Left cardiac atrium (tissue), 4 donors: ENCODE data around the gene SUN2. TPM values are rescaled to one million over a fixed set of nuclear protein-coding genes. Genes with fewer than 3 reads are reported as not detected.

Experiments used
- ATAC-seq, 2 donors: fragments of 200-7000 bp; cut with Tn5 transposase; one replicate each; pipeline ENCODE4 v1.9.1; 2020; ENCODE audit warnings: mild to moderate bottlenecking in 2 of 2, moderate library complexity in 2 of 2
- DNase-seq: peaks from one replicate; pipeline ENCODE4 v3.0.0-alpha.2; 2020
- intact Hi-C, 2 donors: fragments of 100-400 bp; cut with DNase I; formaldehyde crosslinking; loops; one replicate each; pipeline versions ENCODE4 v1.14.1 to v1.15.1; 2022 to 2023
- total RNA-seq, 2 donors: library from RNA; stranded (reverse); fragmentation: NEBNext Ultra II Directional; extraction: Animal tissue kit (Norgen Biotek cat#: 25700); gene quantifications; one replicate each; pipeline ENCODE4 v1.2.1, GENCODE V29; 2021
- donor health status: DM: no; HTN: yes; CAD: no.
- donor health status: DM: no; HTN: yes; CAD: no; lungs with severe emphysema.
- donor health status: DM: yes; HTN: yes; CAD: no.
- donor health status: Dilated cardiomyopathy.

The SUN2 gene
- total RNA-seq, 2 donors from 2014 or later = 109 to 133 TPM

DNA sequence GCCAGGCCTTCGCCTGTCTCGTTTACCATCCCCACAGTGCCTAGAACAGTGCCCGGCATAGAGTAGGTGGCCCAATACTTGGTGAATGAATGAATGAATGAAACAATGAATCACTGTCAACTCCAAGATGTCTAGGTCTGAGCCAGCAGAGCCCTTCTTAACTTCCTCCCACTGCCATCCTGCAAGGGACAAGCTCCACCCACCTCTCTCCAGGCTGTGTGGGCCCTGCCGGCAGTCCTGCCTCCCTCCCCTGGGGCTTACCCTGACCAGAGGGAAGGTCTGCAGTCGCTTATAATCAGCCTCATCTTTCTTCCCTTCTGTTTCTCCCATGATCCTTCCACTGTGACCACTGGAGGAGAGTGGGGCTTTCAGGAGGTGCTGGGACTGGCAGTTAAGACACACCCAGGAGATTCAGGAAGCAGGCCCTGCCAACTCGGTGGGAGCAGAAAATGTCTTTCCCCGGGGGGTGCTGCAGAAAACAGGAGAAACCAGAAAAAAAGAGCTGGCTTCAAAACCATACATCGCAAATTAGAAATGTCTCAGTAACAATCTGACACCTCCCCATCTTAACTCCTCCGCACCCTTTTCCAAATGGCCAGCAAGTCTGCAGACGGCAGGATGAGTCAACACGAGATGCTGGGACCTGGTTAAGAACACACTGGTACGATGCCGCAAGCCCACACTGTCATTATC is 26.8 kb upstream of the SUN2 start:
- no peak for DNase-seq
- intact Hi-C loops = no loop called here
- peak in 1 of 2 donors; percentile 49 for ATAC-seq

DNA sequence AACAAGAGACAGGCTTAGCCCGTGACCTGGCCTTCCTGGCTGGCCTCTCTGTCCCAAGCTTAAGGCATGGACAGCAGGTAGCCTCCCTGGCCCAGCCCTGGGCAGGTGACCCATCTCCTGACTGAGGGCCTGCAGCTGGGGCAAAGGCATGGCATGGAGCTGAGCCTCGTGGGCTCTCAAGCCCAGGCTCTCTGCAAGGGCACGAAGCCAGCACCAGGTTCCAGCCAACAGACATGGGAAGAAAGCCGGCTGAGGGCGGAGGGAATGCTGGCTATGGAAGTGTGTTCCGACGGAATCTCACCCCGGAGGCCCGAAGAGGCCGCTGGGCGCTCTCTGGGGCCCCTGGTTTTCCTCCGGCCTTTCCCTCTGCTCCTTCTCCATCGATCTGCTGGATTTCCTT is 25.2 kb upstream of the SUN2 start:
- peak; percentile 71 for DNase-seq
- intact Hi-C loops = no loop called here
- peak; percentile 36 to 67 for ATAC-seq

DNA sequence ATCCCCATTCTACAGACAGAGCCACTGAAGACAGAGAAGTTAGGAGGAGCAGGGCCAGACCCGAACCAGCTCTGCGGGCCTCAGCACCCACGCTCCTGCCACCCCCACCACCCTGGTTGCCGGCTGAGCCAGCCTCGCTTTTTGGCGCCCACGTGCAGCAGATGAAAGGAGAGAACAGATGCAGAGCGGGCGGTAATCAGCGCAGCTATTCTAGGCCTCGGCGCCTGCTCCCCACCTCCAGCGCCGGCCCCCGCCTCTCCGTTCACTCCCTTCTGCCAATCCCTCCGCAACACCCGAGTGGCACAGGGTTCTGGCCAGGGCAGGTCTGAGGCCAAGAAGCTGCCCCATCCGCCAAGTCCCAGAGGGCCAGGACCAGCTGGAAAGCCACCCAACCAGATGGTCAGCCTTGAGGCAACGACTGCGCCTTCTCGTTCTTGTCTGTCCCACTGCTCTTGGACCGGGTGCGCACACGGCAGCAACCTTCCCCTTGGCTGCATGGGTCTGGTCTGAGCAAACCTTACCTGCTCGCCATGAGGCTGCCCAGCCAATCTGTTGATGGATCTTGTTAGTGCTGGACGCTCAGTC is 21.4 kb upstream of the SUN2 start:
- intact Hi-C loops = loop anchor here in 1 of 2 donors (10.0 kb wide), 1 partner anchor 88 kb away; no protein-coding TSS in a partner anchor
- peak; percentile 52 to 69 for ATAC-seq
- DNase-seq = no peak

DNA sequence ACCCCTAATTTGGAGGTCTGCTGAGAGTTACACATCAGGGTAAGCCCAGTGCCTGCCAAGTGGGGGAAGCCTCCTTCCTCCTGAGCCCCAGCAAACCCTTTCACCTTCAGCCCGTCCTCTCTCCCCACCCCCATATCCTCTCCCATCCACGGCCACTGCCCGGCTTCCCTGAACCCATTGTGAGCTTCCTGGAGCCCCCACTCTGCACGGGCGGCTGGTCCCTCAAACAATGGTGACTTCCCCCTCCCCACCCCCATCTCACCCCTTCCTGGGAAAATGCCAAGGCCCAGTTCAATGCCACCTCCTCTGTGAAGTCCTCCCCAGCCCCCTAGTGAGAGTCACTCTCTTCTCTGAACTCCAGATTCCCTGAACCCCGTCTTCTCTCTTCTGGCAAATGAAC is 20.3 kb upstream of the SUN2 start:
- intact Hi-C loops = loop anchor here in 1 of 2 donors (10.0 kb wide), 1 partner anchor 89 kb away; no protein-coding TSS in a partner anchor
- no peak for DNase-seq
- no peak for ATAC-seq

DNA sequence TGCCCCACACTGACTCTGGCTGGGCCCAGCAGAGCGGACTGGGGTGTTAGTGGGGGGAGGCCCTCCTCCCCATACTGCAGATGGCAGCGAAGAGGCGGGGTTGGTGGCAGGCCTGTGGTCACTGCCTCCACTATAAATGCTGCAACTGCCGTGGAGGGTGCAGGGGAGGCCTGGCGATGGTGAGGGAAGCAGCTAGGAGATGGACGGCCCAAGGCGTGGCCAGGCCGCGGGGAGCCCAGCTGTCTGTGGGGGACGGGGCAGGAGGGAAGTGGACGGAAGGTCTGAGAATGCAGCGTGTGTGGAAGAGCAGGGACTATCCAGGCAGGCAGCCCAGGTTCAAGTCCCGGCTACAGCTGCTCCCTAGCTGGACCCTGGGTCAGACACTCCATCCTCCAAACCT is 19.9 kb upstream of the SUN2 start:
- no peak for DNase-seq
- intact Hi-C loops = loop anchor here in 1 of 2 donors (10.0 kb wide), 1 partner anchor 89 kb away; no protein-coding TSS in a partner anchor
- ATAC-seq = no peak

DNA sequence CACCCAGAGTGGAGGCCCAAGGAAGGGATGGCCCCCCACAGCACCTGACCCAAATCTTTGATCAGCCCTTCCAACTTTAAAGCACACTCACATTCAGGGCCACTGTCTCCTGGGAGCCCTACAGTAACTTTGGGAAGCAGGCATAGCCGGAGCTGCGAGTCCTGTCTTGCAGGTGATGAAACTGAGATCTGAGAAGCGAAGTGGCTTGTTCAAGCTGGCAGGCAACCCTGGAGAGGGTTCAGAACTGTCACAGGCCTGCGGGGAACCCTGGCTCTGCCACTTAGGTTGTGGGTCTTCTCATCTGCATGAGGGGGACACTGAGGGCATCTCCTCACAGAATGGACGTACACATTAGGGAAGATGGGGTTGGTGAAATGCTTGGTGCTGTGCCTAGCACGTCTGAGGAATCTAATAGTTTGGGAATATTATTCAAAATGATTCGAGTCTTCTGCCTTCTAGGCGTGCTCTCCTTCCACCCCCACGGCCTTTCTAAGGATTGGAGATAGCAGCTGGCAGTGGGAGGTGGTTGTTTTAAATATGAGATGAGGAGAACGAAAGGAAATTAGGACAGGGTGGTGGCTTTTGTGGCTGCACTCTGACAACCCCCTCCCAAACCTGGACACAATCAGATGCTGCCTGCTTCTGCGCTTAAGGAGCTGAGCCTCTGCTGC is 18.8 kb upstream of the SUN2 start:
- no peak for ATAC-seq
- DNase-seq = no peak
- intact Hi-C loops = loop anchor here in 1 of 2 donors (10.0 kb wide), 1 partner anchor 90 kb away; no protein-coding TSS in a partner anchor

DNA sequence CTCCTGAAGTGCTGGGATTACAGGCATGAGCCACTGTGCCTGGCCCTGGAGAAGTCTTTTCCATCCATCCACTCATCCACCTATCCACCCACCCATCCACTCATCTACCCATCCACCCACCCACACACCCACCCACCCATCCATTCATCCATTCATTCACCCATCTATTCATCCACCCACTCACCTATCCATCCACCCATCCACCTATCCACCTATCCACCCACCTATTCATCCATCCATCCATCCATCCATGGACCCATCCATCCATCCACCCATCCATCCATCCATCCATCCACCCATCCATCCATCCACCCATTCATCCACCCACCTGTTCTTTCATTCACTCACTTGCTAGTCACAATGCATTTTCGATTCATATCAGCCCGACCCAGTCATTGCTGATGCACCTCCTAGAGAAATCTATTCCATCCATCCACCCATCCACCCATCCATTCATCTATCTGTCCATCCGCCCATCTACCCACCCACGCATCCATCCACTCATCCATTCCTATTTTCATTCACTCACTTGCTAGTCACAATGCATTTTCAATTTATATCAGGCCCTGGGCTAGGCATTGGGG is 17.7 kb upstream of the SUN2 start:
- intact Hi-C loops = loop anchor here in 1 of 2 donors (10.0 kb wide), 1 partner anchor 91 kb away; no protein-coding TSS in a partner anchor
- no peak for ATAC-seq

DNA sequence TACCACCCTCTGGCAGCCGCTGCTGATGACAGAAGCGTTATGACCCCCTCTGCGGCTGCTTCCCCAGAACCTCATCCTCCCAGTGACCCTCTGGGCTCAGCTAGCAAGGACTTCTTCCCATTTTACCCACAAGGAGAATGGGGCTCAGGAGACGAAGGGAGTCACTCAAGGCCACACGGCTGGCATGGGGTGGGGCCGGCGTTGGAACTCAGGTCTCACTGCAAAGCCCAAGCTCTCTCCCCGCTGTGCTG is 16.8 kb upstream of the SUN2 start:
- DNase-seq (no peak), ATAC-seq (no peak)
- intact Hi-C loops = loop anchor here in 1 of 2 donors (10.0 kb wide), 1 partner anchor 92 kb away; no protein-coding TSS in a partner anchor

More for the DNA sequence above, 17.7 kb upstream of the SUN2 start:
- no peak for DNase-seq

DNA sequence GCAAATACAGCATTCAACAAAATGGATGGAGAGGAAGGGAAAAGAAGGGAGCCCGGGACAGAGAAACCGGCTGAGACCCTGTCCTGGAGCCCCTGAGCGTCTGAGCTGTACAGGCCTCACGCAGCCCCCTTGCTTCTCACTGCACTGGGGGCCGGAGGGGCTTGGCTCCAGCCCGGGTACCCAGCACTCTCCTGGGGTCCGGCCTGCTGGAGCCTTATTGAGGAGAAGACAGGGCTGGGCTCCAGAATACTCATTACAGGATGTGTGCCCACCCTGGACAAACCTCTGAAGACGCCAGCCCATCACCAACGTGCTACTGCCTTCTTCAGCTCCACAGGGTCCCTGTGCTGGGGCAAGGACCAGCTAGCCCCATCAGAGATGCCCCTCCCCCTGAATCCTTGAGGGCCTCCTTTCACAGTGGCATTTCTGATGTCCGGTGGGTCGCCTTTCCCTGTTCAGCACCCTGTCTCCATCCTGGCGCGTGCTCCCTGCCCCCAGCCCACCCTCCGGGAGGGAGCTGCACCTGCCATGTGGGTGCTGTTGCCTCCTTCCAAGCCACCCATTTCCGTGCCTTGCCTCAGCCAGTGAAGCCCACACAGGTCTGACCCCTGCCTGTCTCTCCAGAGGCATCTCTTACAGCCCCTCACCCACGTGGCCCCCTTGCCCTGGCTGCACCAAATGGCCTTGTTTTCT is 14.6 kb upstream of the SUN2 start:
- intact Hi-C loops = loop anchor here in 1 of 2 donors (10.0 kb wide), 1 partner anchor 94 kb away; no protein-coding TSS in a partner anchor
- ATAC-seq (no peak), DNase-seq (no peak)

DNA sequence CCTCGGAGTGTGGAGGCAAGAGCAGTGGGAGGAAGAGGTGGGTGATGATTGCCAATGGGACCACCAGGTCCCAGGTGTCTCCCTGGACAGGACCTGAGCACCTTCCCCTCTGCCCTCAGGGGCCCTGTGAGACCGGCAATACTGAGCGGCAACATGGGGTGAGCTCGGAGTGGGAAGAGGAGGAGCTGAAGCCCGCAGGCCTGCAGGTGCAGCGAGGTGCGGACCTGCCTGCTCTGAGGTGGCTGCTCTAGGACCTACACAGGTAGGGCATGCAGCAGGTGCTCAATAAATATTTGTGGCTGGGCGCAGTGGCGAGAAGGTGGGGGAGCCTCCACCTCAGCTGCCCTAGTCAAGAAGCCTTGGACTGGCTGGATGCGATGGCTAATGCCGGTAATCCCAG is 12.2 kb upstream of the SUN2 start:
- intact Hi-C loops = loop anchor here in 1 of 2 donors (5.0 to 10.0 kb wide), 2 partner anchors 74 to 237 kb away; partner anchors contain the start of gene NPTXR
- DNase-seq (no peak), ATAC-seq (no peak)

DNA sequence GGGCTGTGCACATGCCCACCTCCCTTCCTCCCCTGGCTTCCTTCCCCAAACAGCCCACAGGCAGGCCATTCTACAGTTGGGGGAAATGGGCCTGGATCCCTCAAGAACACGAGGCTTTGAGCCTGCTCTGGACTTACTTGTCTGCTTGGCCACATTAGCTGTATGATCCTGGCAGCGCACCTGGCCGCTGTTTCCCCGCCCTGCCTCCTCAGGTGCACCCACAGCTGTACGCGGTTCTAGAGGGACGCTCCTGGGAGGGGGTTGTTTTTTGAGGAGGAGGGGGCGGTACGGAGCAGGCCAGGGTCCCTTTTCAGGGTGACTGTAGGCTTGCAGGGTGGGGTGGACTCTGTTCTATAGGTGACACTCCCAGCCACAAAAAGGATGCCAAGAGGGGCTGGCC is 11.5 kb upstream of the SUN2 start:
- intact Hi-C loops = loop anchor here in 1 of 2 donors (5.0 to 10.0 kb wide), 2 partner anchors 75 to 237 kb away; partner anchors contain the start of gene NPTXR
- ATAC-seq (no peak), DNase-seq (no peak)

DNA sequence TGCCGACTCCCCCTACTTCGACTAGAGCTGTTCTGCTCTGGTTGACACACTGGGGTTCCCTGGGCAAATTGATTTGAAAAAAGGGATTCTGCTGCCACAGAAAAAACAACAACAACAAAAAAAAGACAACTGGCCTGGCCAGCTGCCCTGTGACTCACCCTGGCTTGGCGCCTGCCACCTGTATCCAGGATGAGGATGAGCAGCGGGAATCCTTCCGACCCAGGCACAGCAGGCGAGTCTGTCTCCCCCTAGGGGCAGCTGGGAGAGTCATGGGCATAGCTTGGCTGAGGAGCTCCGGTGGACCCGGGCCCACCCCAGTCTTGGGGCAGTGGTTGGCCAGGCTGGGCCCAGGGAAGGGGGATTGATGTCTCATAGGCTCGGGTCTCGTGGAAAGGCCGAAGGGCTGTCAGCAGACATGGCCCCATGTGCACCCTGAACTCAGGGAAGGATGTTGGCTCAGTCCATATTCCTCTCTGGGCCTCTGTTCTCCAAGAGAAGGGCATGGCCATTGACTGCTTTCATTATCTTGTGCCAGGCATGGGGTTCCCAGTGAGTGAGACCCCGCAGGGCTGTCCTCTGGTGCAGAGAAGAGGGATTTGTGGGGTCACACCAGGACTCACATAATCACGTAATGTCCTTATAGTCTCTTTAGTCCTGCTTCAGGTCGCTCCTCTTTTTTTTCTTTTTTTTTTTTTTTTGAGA is 10.4 kb upstream of the SUN2 start:
- intact Hi-C loops = loop anchor here in 1 of 2 donors (5.0 to 10.0 kb wide), 2 partner anchors 76 to 239 kb away; partner anchors contain the start of gene NPTXR
- peak; percentile 64 for DNase-seq

DNA sequence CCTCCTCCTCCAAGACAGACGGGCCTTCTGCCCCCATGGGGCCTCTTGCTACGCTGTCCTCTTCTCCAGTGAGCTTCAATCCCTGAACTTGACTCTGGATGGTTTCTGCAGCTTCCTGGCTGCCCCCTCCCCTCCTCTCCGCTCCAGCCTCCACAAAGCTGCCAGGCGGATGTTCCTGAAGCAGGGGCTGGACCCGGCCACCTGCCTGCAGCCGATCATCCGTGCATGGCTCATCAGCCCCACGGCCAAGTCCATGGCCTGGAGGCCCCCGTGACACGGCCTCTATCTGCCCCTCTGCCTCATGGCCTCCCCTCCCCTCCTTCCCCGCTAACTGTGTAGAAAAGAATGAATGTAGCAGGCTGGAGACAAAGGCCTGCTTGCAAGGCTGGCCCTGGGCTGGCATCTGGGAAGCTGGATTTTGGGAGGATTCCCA is 6.8 kb upstream of the SUN2 start:
- intact Hi-C loops = loop anchor here in 1 of 2 donors (10.0 kb wide), 1 partner anchor 242 kb away; no protein-coding TSS in a partner anchor
- ATAC-seq (no peak), DNase-seq (no peak)

More for the DNA sequence above, 10.4 kb upstream of the SUN2 start:
- peak; percentile 42 to 78 for ATAC-seq

DNA sequence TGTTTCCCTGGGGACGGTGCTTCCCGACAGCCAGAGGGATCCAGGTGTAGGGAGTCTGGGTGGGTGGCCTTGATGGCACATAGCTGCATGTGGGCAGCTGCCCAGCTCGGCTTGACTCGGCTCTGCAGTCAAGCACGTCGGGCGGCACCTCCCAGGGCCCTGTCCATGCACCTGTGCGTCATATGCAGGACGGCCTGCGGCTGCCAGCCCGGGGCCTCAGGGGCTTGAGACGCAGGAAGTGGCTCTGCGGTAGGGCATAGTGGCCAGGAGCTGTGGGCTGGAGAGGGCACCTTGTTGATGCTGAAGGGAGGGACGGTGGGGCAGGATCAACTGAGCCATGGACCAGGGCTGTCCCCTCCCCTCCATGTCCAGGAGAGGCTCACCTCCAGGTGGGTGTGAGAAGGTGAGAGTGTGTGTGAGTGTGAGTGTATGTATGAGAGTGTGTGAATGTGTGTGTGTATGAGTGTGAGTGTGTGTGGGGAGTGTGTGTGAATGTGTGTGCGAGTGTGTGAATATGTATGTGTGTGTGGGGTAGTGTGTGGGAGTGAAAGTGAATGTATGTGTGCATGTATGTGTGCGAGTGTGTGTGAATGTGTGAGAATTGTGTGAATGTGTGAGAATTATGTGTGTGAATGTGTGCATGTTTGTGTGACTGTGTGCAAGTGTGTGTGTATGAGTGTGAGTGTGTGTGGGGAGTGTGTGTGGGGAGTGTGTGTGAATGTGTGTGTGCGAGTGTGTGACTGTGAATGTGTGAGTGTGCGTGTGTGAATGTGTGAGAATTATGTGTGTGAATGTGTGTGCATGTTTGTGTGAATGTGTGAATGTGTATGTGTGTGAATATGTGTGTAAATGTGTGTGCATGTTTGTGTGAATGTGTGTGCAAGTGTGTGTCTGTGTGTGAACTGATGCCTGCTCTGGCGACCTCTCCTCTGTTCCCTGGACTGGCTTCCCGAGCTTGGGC is 5.7 kb upstream of the SUN2 start:
- DNase-seq (no peak), ATAC-seq (no peak)
- intact Hi-C loops = loop anchor here in 1 of 2 donors (10.0 kb wide), 1 partner anchor 243 kb away; no protein-coding TSS in a partner anchor

DNA sequence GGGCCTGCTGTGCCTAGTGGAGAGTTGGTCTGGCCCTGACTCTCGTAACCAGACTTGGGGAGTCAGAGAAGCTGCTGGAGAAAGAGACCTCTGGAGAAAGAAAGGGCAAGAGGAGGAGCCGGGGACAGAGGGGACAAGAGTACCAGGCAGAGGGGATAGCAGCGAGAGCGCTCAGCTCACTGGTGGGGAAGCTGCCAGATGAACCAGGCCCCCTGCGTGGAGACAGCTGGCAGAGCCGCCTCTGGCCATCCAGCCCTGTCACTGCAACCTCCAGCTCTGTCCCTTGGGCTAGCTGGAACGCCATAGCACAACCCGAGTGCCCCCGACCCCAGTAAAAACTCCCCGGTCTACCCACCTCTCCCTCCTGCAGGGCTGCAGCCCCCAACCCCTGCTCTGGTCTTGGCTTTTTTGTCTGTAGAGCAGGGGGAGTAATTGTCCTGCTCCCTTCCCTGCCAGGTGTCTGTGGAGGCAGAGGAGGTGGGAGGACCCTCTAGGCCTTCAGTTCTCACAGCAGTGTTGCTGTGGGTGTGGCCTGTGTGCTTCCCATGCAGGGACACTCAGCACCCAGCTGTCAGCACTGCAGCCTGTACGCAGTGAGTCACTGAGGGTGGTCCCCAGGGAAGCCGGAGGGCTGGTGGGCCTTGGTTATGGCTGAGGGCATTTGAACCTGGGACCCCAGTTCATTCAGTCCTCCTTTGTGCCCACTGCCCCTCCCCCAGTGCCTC is 4.8 kb upstream of the SUN2 start:
- ATAC-seq = no peak
- DNase-seq = no peak
- intact Hi-C loops = loop anchor here in 1 of 2 donors (10.0 kb wide), 1 partner anchor 244 kb away; no protein-coding TSS in a partner anchor

DNA sequence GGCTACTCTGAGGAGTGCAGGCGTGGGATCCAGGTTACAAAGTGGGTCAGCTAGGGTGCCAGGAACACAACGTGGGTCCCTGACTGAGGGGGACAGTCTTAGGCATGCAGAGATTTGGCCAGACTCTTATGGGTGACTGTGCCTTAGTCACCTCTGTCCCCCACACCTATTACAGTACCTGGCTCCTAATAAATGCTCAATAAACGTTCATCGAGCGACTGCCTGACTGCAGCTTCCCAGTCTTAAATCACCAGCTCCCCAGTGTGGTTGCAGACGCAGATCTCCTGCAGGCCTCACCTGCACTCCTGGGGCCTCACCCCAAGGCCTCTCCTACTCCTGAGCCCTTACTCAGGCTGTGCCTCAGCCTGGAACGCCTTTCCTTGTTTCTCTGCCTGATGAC is 3.2 kb upstream of the SUN2 start:
- intact Hi-C loops = loop anchor here in 1 of 2 donors (5.0 kb wide), 1 partner anchor 108 kb away; no protein-coding TSS in a partner anchor
- ATAC-seq = no peak
- no peak for DNase-seq
